Ascending aorta (tissue), 2 donors: ENCODE data around the gene PCNX2. TPM values are rescaled to one million over a fixed set of nuclear protein-coding genes. Genes with fewer than 3 reads are reported as not detected.

ENCODE experiments used
- DNase-seq, 2 donors: peaks; one replicate each; pipeline ENCODE4 v3.0.0-alpha.2; 2019; ENCODE audit warnings: low spot score in 2 of 2
- H3K27ac ChIP-seq, 2 donors: fragments of 200-600 bp; sonication (generic); one replicate each; pipeline ENCODE4 v1.5.1; 2016 to 2017; ENCODE audit warnings: mild to moderate bottlenecking in 1 of 2
- H3K27me3 ChIP-seq: fragments of 200-600 bp; sonication (generic); one replicate; pipeline ENCODE4 v1.5.1; 2017
- H3K36me3 ChIP-seq, 2 donors: fragments of 200-600 bp; sonication (generic); one replicate each; pipeline ENCODE4 v1.5.1; 2016
- H3K4me1 ChIP-seq, 2 donors: fragments of 200-600 bp; sonication (generic); one replicate each; pipeline ENCODE4 v1.5.1; 2016 to 2017; ENCODE audit warnings: mild to moderate bottlenecking in 1 of 2
- H3K4me3 ChIP-seq, 2 donors: fragments of 200-600 bp; sonication (generic); one replicate each; pipeline ENCODE4 v1.5.1; 2016 to 2017; ENCODE audit warnings: mild to moderate bottlenecking in 1 of 2
- H3K9me3 ChIP-seq, 2 donors: fragments of 200-600 bp; sonication (generic); one replicate each; pipeline ENCODE4 v1.5.1; 2016
- intact Hi-C: fragments of 100-400 bp; cut with DNase I; formaldehyde crosslinking; loops from one replicate; pipeline ENCODE4 v1.15.1; 2023
- total RNA-seq: library from RNA; depleted of rRNA; stranded (reverse); fragments of >200 nt; gene quantifications from one replicate; pipeline ENCODE4 v1.1.0, GENCODE V29; 2016
- TF ChIP-seq, protein P1 (sequence below), 3 experiments: fragments of 200-600 bp in 2 of 3; fragments of 450-650 bp in 1 of 3; sonication (generic) in 2 of 3; IDR thresholded peaks; one replicate each; pipeline ENCODE4 v1.5.1; 2016 to 2019; ENCODE audit warnings: antibody characterized with exemption in 3 of 3, mild to moderate bottlenecking in 1 of 3, moderate library complexity in 1 of 3

PCNX2 gene
- total RNA-seq, 1 donor from 2014 or later = 13.6 TPM

DNA sequence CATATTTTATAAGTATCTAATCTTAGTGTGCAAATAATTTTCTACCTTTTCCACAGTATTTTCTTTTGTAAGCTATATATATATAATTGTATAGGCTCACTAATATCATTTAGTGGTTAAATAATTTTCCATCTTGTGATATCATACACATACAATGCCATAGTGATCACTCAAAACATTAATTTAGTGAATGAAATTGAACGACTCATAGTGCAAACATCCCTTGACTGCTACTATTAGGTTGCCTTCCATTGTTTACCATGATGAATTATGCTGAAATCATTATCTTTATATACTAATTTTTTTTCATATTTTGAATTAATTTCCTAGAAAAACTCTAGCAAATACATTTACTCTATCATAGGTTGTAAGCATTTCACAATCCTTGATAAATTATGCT lies 127.1 kb downstream of the PCNX2 start:
- TF ChIP-seq, protein P1, sequence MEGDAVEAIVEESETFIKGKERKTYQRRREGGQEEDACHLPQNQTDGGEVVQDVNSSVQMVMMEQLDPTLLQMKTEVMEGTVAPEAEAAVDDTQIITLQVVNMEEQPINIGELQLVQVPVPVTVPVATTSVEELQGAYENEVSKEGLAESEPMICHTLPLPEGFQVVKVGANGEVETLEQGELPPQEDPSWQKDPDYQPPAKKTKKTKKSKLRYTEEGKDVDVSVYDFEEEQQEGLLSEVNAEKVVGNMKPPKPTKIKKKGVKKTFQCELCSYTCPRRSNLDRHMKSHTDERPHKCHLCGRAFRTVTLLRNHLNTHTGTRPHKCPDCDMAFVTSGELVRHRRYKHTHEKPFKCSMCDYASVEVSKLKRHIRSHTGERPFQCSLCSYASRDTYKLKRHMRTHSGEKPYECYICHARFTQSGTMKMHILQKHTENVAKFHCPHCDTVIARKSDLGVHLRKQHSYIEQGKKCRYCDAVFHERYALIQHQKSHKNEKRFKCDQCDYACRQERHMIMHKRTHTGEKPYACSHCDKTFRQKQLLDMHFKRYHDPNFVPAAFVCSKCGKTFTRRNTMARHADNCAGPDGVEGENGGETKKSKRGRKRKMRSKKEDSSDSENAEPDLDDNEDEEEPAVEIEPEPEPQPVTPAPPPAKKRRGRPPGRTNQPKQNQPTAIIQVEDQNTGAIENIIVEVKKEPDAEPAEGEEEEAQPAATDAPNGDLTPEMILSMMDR (IDR thresholded peaks at IDR 0.05) = no peak
- Histone ChIP-seq H3K4me1 (no peaks in the 10 kb centered on the region), H3K9me3 (peaks cover 0 to 12% of the 10 kb centered on the region in 2 donors), H3K4me3 (no peak overlapping the region), H3K36me3 (peaks cover 4 to 9% of the 10 kb centered on the region in 2 donors), H3K27ac (no peak overlapping the region), H3K27me3 (no peaks in the 10 kb centered on the region)
- DNase-seq = no peak
- intact Hi-C loops = no loop called here

GRCh38 chr1:233166896-233167295 lies 128.6 kb downstream of the PCNX2 start:
- intact Hi-C loops = no loop called here
- Histone ChIP-seq H3K36me3 (peaks cover 1 to 4% of the 10 kb centered on the region in 2 donors), H3K27ac (no peak overlapping the region), H3K4me3 (no peak overlapping the region), H3K9me3 (peaks cover 0 to 12% of the 10 kb centered on the region in 2 donors), H3K4me1 (no peaks in the 10 kb centered on the region), H3K27me3 (no peaks in the 10 kb centered on the region)
- TF ChIP-seq, protein P1 (IDR thresholded peaks at IDR 0.05) = no peak
- DNase-seq = no peak

GRCh38 chr1:233163696-233164095 lies 131.8 kb downstream of the PCNX2 start:
- Histone ChIP-seq H3K27me3 (no peaks in the 10 kb centered on the region), H3K9me3 (peaks cover 0 to 12% of the 10 kb centered on the region in 2 donors), H3K27ac (no peak overlapping the region), H3K4me1 (no peaks in the 10 kb centered on the region), H3K4me3 (no peak overlapping the region), H3K36me3 (peaks cover 0 to 11% of the 10 kb centered on the region in 2 donors)
- intact Hi-C loops = no loop called here
- DNase-seq = no peak
- TF ChIP-seq, protein P1 (IDR thresholded peaks at IDR 0.05) = no peak

GRCh38 chr1:233158322-233158721 lies 137.2 kb downstream of the PCNX2 start:
- H3K9me3 ChIP-seq = peaks cover 0 to under 1% of the 10 kb centered on the region in 2 donors
- no peaks in the 10 kb centered on the region for H3K4me1 ChIP-seq
- TF ChIP-seq, protein P1 (IDR thresholded peaks at IDR 0.05) = no peak
- H3K36me3 ChIP-seq = peaks cover 4 to 6% of the 10 kb centered on the region in 2 donors
- intact Hi-C loops = no loop called here
- H3K27me3 ChIP-seq = no peaks in the 10 kb centered on the region
- no peak overlapping the region for H3K27ac ChIP-seq
- no peak overlapping the region for H3K4me3 ChIP-seq
- no peak for DNase-seq

DNA sequence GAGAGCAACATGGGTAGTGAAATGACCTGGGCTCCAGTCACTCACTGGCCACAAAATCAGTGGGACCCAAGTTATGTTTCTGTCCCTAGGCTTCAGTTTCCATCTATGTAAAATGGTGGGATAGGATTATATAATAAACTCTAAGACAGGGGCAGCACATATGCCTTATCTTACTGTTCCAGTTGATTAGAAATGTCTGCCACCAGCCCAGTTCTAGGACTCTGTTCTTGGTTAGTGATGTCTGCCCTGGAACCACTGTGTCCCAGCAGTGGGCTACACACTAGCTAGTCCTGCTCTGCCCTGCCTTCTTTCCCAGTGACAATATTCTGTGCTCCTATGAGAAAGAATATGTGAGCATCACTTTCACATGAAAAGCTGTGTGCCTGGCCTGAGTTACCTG lies 138.3 kb downstream of the PCNX2 start:
- H3K27me3 ChIP-seq = no peaks in the 10 kb centered on the region
- no peak overlapping the region for H3K27ac ChIP-seq
- intact Hi-C loops = no loop called here
- H3K4me3 ChIP-seq = no peak overlapping the region
- DNase-seq = no peak
- TF ChIP-seq, protein P1 (IDR thresholded peaks at IDR 0.05) = no peak
- peaks cover 4 to 6% of the 10 kb centered on the region in 2 donors for H3K36me3 ChIP-seq
- no peaks in the 10 kb centered on the region for H3K4me1 ChIP-seq
- H3K9me3 ChIP-seq = no peaks in the 10 kb centered on the region

- Histone ChIP-seq H3K9me3 (no peaks in the 10 kb centered on the region), H3K4me1 (no peaks in the 10 kb centered on the region), H3K36me3 (no peaks in the 10 kb centered on the region), H3K27ac (no peak overlapping the region), H3K4me3 (no peak overlapping the region), H3K27me3 (no peaks in the 10 kb centered on the region)
- DNase-seq = no peak
- TF ChIP-seq, protein P1 (IDR thresholded peaks at IDR 0.05) = no peak
- intact Hi-C loops = no loop called here
Observed at GRCh38 chr1:233151861-233152260, 143.7 kb downstream of the PCNX2 start.
